Loucy (cell line): ENCODE data around the gene CAST.

Experiments
- CTCF ChIP-seq: fragments of 200-600 bp; sonication (generic); conservative IDR thresholded peaks from 2 replicates; pipeline ENCODE4 v1.5.1; 2014; ENCODE audit warnings: mild to moderate bottlenecking, antibody characterized with exemption, low read length
- EZH2phosphoT487 ChIP-seq: fragments of 200-600 bp; IDR thresholded peaks from 2 replicates; pipeline ENCODE4 v1.6.1; 2018; ENCODE audit warnings: antibody characterized with exemption, mild to moderate bottlenecking, moderate library complexity, borderline replicate concordance

GRCh38 chr5:96637196-96637595 is 25.0 kb upstream of the CAST start:
- TF ChIP-seq CTCF (no peak), EZH2phosphoT487 (no peak)
